CD4-positive, alpha-beta T cell (primary cell): ENCODE measurements around the gene ZCWPW1. TPM values are rescaled to one million over a fixed set of nuclear protein-coding genes. Genes with fewer than 3 reads are reported as not detected.

Source experiments
- ATAC-seq: fragments of 200-7000 bp; cut with Tn5 transposase; one replicate; pipeline ENCODE4 v1.10.0; 2022; ENCODE audit warnings: mild to moderate bottlenecking; ENCODE audit not compliant: poor library complexity
- CTCF ChIA-PET: fragments of 350-600 bp; sonication (Branson Sonifier 250); formaldehyde crosslinking; loops from one replicate; lab custom pipeline; 2021; ENCODE audit warnings: antibody characterized with exemption, inconsistent platforms; lab: Charles Lee
- POLR2A ChIA-PET: fragments of 350-600 bp; sonication (Branson Sonifier 250); formaldehyde crosslinking; loops from one replicate; lab custom pipeline; 2021; ENCODE audit warnings: antibody characterized with exemption, inconsistent platforms; lab: Charles Lee
- DNase-seq, 14 experiments: peaks; one replicate each; pipeline ENCODE4 v3.0.0-alpha.2; 2013 to 2020; ENCODE audit warnings: mixed read lengths in 2 of 14
- H3K27ac ChIP-seq, 2 donors: one replicate each; pipeline versions ENCODE4 v1.5.1 to v1.7.0; 2013; ENCODE audit warnings: low read length in 2 of 2, low read depth in 1 of 2, mild to moderate bottlenecking in 1 of 2
- H3K27me3 ChIP-seq, 2 experiments: 1 replicate in 1 of 2; 2 replicates in 1 of 2; pipeline versions ENCODE4 v1.6.1 to v1.7.0; 2013; ENCODE audit warnings: low read length in 2 of 2, control low read depth in 1 of 2, mild to moderate bottlenecking in 1 of 2, moderate library complexity in 1 of 2; ENCODE audit not compliant: insufficient read depth in 2 of 2, control insufficient read depth in 1 of 2
- H3K36me3 ChIP-seq: one replicate; pipeline ENCODE4 v1.6.1; 2013; ENCODE audit warnings: low read length, control low read depth; ENCODE audit not compliant: insufficient read depth
- H3K4me1 ChIP-seq: one replicate; pipeline ENCODE4 v1.6.1; 2013; ENCODE audit warnings: low read length, control low read depth; ENCODE audit not compliant: insufficient read depth
- H3K4me3 ChIP-seq: one replicate; pipeline ENCODE4 v1.5.1; 2013; ENCODE audit warnings: mild to moderate bottlenecking, low read length, moderate library complexity
- H3K9me3 ChIP-seq, 2 experiments: 1 replicate in 1 of 2; 2 replicates in 1 of 2; pipeline versions ENCODE4 v1.6.1 to v1.7.0; 2013; ENCODE audit warnings: low read length in 2 of 2, mild to moderate bottlenecking in 2 of 2, control low read depth in 1 of 2, moderate library complexity in 1 of 2; ENCODE audit not compliant: control insufficient read depth in 1 of 2, insufficient read depth in 1 of 2
- H3K27ac Mint-ChIP-seq: one replicate; pipeline ENCODE4 v1.8.0; 2020; ENCODE audit warnings: mixed read lengths
- H3K27me3 Mint-ChIP-seq: one replicate; pipeline ENCODE4 v1.8.0; 2021; ENCODE audit warnings: mixed read lengths
- H3K36me3 Mint-ChIP-seq: one replicate; pipeline ENCODE4 v1.8.0; 2021; ENCODE audit warnings: low read depth, mixed read lengths
- H3K4me1 Mint-ChIP-seq: one replicate; pipeline ENCODE4 v1.8.0; 2021; ENCODE audit warnings: low read depth, mixed read lengths
- H3K4me3 Mint-ChIP-seq: one replicate; pipeline ENCODE4 v1.8.0; 2020; ENCODE audit warnings: mild to moderate bottlenecking, mixed read lengths
- H3K9me3 Mint-ChIP-seq: one replicate; pipeline ENCODE4 v1.8.0; 2020; ENCODE audit warnings: mixed read lengths
- CTCF ChIP-seq: fragments of 200-600 bp; IDR thresholded peaks from one replicate; pipeline ENCODE4 v1.8.0; 2022; ENCODE audit warnings: antibody characterized with exemption, mild to moderate bottlenecking
- intact Hi-C, 2 experiments: fragments of 100-400 bp; cut with DNase I in 1 of 2; cut with micrococcal nuclease in 1 of 2; formaldehyde crosslinking; loops; one replicate each; pipeline versions ENCODE4 v1.15.1 to v1.9.0; 2023 to 2025; cut with DNase I, micrococcal nuclease
- total RNA-seq, 174 experiments: library from RNA in 2 of 174; stranded (reverse) in 2 of 174; gene quantifications; one replicate each; pipeline ENCODE4 v1.2.3 and lab custom pipeline; 2021 to 2026

The ZCWPW1 gene
- total RNA-seq, 2 experiments from 2014 or later, result 4.4 to 6.5 TPM

DNA sequence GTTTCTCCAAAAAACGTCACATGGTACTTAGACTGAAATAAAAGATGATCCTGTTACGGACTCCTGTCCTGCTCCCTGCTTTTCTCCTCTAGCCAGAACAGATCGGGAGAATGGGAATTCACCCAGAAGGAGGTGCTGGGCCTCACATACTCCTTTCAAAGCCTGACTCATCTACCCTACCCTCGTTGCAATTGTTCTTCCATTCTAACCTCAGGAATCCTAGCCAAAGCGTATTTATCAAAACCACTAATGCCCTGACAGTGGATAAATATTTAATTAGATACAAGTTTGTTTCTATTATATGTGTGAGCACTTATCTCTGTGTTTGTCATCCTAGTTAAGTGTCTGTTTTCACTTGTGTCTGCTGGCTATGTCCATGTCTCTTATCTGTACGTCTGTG lies 21.7 kb downstream of the ZCWPW1 start:
- ChIA-PET CTCF (interaction anchor here (1.0 to 1.6 kb wide), 5 partner anchors 16 to 274 kb away, joined by 3 to 6 read pairs (median 6); partner anchors contain the start of gene ZCWPW1), POLR2A (interaction anchor here (1.2 to 1.6 kb wide), 4 partner anchors 21 to 305 kb away, joined by 3 to 9 read pairs (median 4); partner anchors contain the start of genes AP4M1, FBXO24, LRCH4 and ZCWPW1)
- H3K27ac ChIP-seq, result no peak overlapping the region
- Mint-ChIP-seq H3K4me3 (no peak overlapping the region), H3K9me3 (no peaks in the 10 kb centered on the region), H3K4me1 (peaks cover 3% of the 10 kb centered on the region), H3K36me3 (peaks cover 7% of the 10 kb centered on the region), H3K27ac (no peak overlapping the region), H3K27me3 (no peaks in the 10 kb centered on the region)
- H3K9me3 ChIP-seq, result no peaks in the 10 kb centered on the region
- intact Hi-C loops, result loop anchor here (2.0 to 5.0 kb wide), 3 partner anchors 214 to 429 kb away; partner anchors contain the start of gene AZGP1 (in 1 of the 2)
- no peak for ATAC-seq
- H3K27me3 ChIP-seq, result no peaks in the 10 kb centered on the region
- no peak for TF ChIP-seq CTCF
- no peaks in the 10 kb centered on the region for H3K36me3 ChIP-seq
- H3K4me1 ChIP-seq, result peaks cover 5% of the 10 kb centered on the region
- DNase-seq, result no peak
- H3K4me3 ChIP-seq, result no peak overlapping the region

- CTCF ChIA-PET, result no interaction called here
- intact Hi-C loops, result no loop called here
- H3K4me3 ChIP-seq, result no peak overlapping the region
- H3K4me3 Mint-ChIP-seq, result no peak overlapping the region
- no peaks in the 10 kb centered on the region for H3K36me3 ChIP-seq
- no peak overlapping the region for H3K27ac Mint-ChIP-seq
- H3K4me1 ChIP-seq, result peaks cover 11% of the 10 kb centered on the region
- no peak overlapping the region for H3K27ac ChIP-seq
- DNase-seq (no peak), ATAC-seq (no peak)
- peaks cover 2% of the 10 kb centered on the region for H3K4me1 Mint-ChIP-seq
- peaks cover 7% of the 10 kb centered on the region for H3K36me3 Mint-ChIP-seq
- no peaks in the 10 kb centered on the region for H3K27me3 ChIP-seq
- no peak for TF ChIP-seq CTCF
- H3K9me3 ChIP-seq, result no peaks in the 10 kb centered on the region
- no peaks in the 10 kb centered on the region for H3K9me3 Mint-ChIP-seq
- POLR2A ChIA-PET, result no interaction called here
- no peaks in the 10 kb centered on the region for H3K27me3 Mint-ChIP-seq
These were observed 26.3 kb downstream of the ZCWPW1 start for GRCh38 chr7:100402241-100402640.

- ChIA-PET POLR2A (interaction anchor here (1.3 kb wide), 1 partner anchor 26 kb away, joined by 3 read pairs; no protein-coding TSS in a partner anchor), CTCF (no interaction called here)
- no peak overlapping the region for H3K4me3 ChIP-seq
- no peaks in the 10 kb centered on the region for H3K9me3 Mint-ChIP-seq
- no peaks in the 10 kb centered on the region for H3K27me3 ChIP-seq
- ATAC-seq (no peak), DNase-seq (no peak)
- no peak overlapping the region for H3K4me3 Mint-ChIP-seq
- H3K36me3 Mint-ChIP-seq, result peaks cover 7% of the 10 kb centered on the region
- peaks cover 14% of the 10 kb centered on the region for H3K4me1 ChIP-seq
- TF ChIP-seq CTCF, result no peak
- H3K9me3 ChIP-seq, result no peaks in the 10 kb centered on the region
- no peak overlapping the region for H3K27ac ChIP-seq
- H3K27me3 Mint-ChIP-seq, result no peaks in the 10 kb centered on the region
- H3K4me1 Mint-ChIP-seq, result peaks cover 6% of the 10 kb centered on the region
- no peaks in the 10 kb centered on the region for H3K36me3 ChIP-seq
- no peak overlapping the region for H3K27ac Mint-ChIP-seq
- intact Hi-C loops, result no loop called here
These were observed 26.7 kb downstream of the ZCWPW1 start for GRCh38 chr7:100401811-100402210.
